GM12878 (cell line): ENCODE data around the gene CHEK1.
"Not testable (repeated sequence)": the region's sequence is repeated elsewhere in the genome, so short reads cannot be mapped to it uniquely, and the experiment has no call there.

Experiments used
- BHLHE40 ChIP-seq, 2 experiments: fragments of 450-650 bp in 1 of 2; IDR thresholded peaks; 2 replicates each; pipeline ENCODE4 v1.6.1; 2011 to 2017; ENCODE audit warnings: low read depth in 2 of 2, borderline replicate concordance in 1 of 2, improper control_type of control experiment in 1 of 2, low read length in 1 of 2, mild to moderate bottlenecking in 1 of 2
- E2F8 ChIP-seq: fragments of 450-650 bp; IDR thresholded peaks from 2 replicates; pipeline ENCODE4 v1.6.1; 2018; ENCODE audit warnings: mild to moderate bottlenecking, low read depth, moderate library complexity; ENCODE audit not compliant: partially characterized antibody
- ESRRA ChIP-seq: IDR thresholded peaks from 2 replicates; pipeline ENCODE4 v1.6.1; 2012; ENCODE audit warnings: mild to moderate bottlenecking, low read length, improper control_type of control experiment
- ETV6 ChIP-seq, 2 experiments: fragments of 450-650 bp in 1 of 2; IDR thresholded peaks in 1 of 2; conservative IDR thresholded peaks in 1 of 2; 2 replicates each; pipeline ENCODE4 v1.6.1; 2014; ENCODE audit warnings: antibody characterized with exemption in 1 of 2, borderline replicate concordance in 1 of 2, low read depth in 1 of 2, mild to moderate bottlenecking in 1 of 2, moderate library complexity in 1 of 2
- GABPA ChIP-seq: IDR thresholded peaks from 2 replicates; pipeline ENCODE4 v1.6.1; 2014; ENCODE audit warnings: antibody characterized with exemption, low read depth, mild to moderate bottlenecking, inconsistent platforms
- POLR2A ChIP-seq: IDR thresholded peaks from 2 replicates; pipeline ENCODE4 v1.6.1; 2011; ENCODE audit warnings: low read depth, mild to moderate bottlenecking, low read length
- RB1 ChIP-seq: fragments of 450-650 bp; formaldehyde crosslinking; IDR thresholded peaks from 2 replicates; pipeline ENCODE4 v1.6.1; 2017; ENCODE audit warnings: mild to moderate bottlenecking, borderline replicate concordance
- RCOR1 ChIP-seq: conservative IDR thresholded peaks from 2 replicates; pipeline ENCODE4 v1.6.1; 2012; ENCODE audit warnings: low read depth, low read length, improper control_type of control experiment
- SUPT20H ChIP-seq: IDR thresholded peaks from 2 replicates; pipeline ENCODE4 v1.6.1; 2011; ENCODE audit warnings: low read depth, mild to moderate bottlenecking, low read length, moderate library complexity, borderline replicate concordance; ENCODE audit not compliant: control insufficient read depth
- TF ChIP-seq, protein P1 (sequence below): IDR thresholded peaks from 2 replicates; pipeline ENCODE4 v1.6.1; 2012; ENCODE audit warnings: low read depth, low read length, improper control_type of control experiment
- TF ChIP-seq, protein P2 (sequence below): fragments of 450-650 bp; formaldehyde crosslinking; IDR thresholded peaks from 2 replicates; pipeline ENCODE4 v1.5.0; 2022; ENCODE audit warnings: mild to moderate bottlenecking, missing genetic modification characterization

DNA sequence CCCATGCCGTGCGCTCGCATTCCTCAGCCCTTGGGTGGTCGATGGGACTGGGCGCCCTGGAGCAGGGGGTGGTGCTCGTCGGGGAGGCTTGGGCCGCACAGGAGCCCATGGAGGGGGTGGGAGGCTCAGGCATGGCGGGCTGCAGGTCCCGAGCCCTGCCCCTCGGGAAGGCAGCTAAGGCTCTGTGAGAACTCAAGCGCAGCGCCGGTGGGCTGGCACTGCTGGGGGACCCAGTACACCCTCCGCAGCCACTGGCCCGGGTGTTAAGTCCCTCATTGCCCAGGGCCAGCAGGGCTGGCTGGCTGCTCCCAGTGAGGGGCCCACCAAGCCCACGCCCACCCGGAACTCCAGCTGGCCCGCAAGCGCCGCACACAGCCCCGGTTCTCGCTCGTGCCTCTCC is 79.7 kb downstream of the CHEK1 start:
- TF ChIP-seq, protein P1, sequence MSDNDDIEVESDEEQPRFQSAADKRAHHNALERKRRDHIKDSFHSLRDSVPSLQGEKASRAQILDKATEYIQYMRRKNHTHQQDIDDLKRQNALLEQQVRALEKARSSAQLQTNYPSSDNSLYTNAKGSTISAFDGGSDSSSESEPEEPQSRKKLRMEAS = not testable (repeated sequence)
- TF ChIP-seq, protein P2, sequence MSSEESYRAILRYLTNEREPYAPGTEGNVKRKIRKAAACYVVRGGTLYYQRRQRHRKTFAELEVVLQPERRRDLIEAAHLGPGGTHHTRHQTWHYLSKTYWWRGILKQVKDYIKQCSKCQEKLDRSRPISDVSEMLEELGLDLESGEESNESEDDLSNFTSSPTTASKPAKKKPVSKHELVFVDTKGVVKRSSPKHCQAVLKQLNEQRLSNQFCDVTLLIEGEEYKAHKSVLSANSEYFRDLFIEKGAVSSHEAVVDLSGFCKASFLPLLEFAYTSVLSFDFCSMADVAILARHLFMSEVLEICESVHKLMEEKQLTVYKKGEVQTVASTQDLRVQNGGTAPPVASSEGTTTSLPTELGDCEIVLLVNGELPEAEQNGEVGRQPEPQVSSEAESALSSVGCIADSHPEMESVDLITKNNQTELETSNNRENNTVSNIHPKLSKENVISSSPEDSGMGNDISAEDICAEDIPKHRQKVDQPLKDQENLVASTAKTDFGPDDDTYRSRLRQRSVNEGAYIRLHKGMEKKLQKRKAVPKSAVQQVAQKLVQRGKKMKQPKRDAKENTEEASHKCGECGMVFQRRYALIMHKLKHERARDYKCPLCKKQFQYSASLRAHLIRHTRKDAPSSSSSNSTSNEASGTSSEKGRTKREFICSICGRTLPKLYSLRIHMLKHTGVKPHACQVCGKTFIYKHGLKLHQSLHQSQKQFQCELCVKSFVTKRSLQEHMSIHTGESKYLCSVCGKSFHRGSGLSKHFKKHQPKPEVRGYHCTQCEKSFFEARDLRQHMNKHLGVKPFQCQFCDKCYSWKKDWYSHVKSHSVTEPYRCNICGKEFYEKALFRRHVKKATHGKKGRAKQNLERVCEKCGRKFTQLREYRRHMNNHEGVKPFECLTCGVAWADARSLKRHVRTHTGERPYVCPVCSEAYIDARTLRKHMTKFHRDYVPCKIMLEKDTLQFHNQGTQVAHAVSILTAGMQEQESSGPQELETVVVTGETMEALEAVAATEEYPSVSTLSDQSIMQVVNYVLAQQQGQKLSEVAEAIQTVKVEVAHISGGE = not testable (repeated sequence)
- not testable (repeated sequence) for TF ChIP-seq ESRRA; E2F8; POLR2A; SUPT20H; ETV6 (conservative IDR thresholded peaks at IDR 0.05 in 1 of 2, IDR thresholded peaks at IDR 0.05 in 1 of 2; ENCODE audit: borderline replicate concordance in 1 of 2, low read depth in 1 of 2); BHLHE40 (IDR thresholded peaks at IDR 0.05; ENCODE audit: borderline replicate concordance in 1 of 2, low read depth in 2 of 2, low read length in 1 of 2); RB1; RCOR1; GABPA
